Measurements from ENCODE around the gene ATL2.

- TF ChIP-seq CTCF (IDR thresholded peaks at IDR 0.05) (no peak), POLR2A (IDR thresholded peaks at IDR 0.05) (no peak), POLR2AphosphoS5 (IDR thresholded peaks at IDR 0.05) (no peak)
Observed at GRCh38 chr2:38260972-38261371, 116.1 kb downstream of the ATL2 start.

All from prostate gland (tissue), 2 donors.